Endothelial cell of umbilical vein (primary cell): ENCODE results near the gene HEYL. TPM values are rescaled to one million over a fixed set of nuclear protein-coding genes. Genes with fewer than 3 reads are reported as not detected.

Source experiments
- BruUV-seq: library from RNA; stranded (reverse); fragments of 400-500 nt; replicated peaks from 2 replicates; lab custom pipeline; 2021; lab: Mats Ljungman, UMichigan
- CTCF ChIA-PET: fragments of 300-600, 350-600 bp; sonication (Branson Sonifier 250); formaldehyde crosslinking; loops from one replicate; lab custom pipeline; 2021; ENCODE audit warnings: antibody characterized with exemption, inconsistent platforms; lab: Charles Lee
- POLR2A ChIA-PET: fragments of 300-600, 350-600 bp; sonication (Branson Sonifier 250); formaldehyde crosslinking; loops from one replicate; lab custom pipeline; 2021; ENCODE audit warnings: antibody characterized with exemption, inconsistent platforms; lab: Charles Lee
- DNase-seq: peaks from one replicate; pipeline ENCODE4 v3.0.0-alpha.2; 2011; ENCODE audit warnings: low read depth, low spot score
- FAIRE-seq: peaks from 2 replicates; lab custom pipeline; 2011; peaks lifted over from hg19 to GRCh38; lab: Jason Lieb, UNC
- H2AFZ ChIP-seq: 2 replicates; pipeline ENCODE4 v1.6.0; 2012; ENCODE audit warnings: low read depth, low read length, control low read depth, inconsistent platforms
- H3K27ac ChIP-seq: 2 replicates; pipeline ENCODE4 v1.5.1; 2011; ENCODE audit warnings: low read depth, mild to moderate bottlenecking, control low read depth, low read length, moderate library complexity; ENCODE audit not compliant: insufficient read depth
- H3K27me3 ChIP-seq, 2 experiments: 2 replicates each; pipeline versions ENCODE4 v1.6.0 to v1.6.1; 2011; ENCODE audit warnings: low read length in 2 of 2, mixed read lengths in 1 of 2; ENCODE audit not compliant: control insufficient read depth in 2 of 2, insufficient read depth in 2 of 2
- H3K36me3 ChIP-seq, 2 experiments: 2 replicates in 1 of 2; 3 replicates in 1 of 2; pipeline ENCODE4 v1.5.1; 2011; ENCODE audit warnings: low read length in 2 of 2, mild to moderate bottlenecking in 1 of 2, moderate library complexity in 1 of 2; ENCODE audit not compliant: control insufficient read depth in 2 of 2, insufficient read depth in 2 of 2; ENCODE audit errors: extremely low read depth in 1 of 2
- H3K4me1 ChIP-seq: 3 replicates; pipeline ENCODE4 v1.5.1; 2011; ENCODE audit warnings: mild to moderate bottlenecking, low read length; ENCODE audit not compliant: control insufficient read depth, insufficient read depth; ENCODE audit errors: extremely low read depth
- H3K4me2 ChIP-seq: 2 replicates; pipeline ENCODE4 v1.6.1; 2011; ENCODE audit warnings: low read length, control low read depth, mixed read lengths; ENCODE audit not compliant: insufficient read depth
- H3K4me3 ChIP-seq, 3 experiments: fragments of 200-600 bp in 1 of 3; sonication (generic), shearing (Covaris generic) in 1 of 3; replicated peaks in 1 of 3; 2 replicates each; pipeline ENCODE4 v1.5.1; 2011 to 2016; ENCODE audit warnings: control low read depth in 3 of 3, low read length in 3 of 3, mild to moderate bottlenecking in 2 of 3, inconsistent platforms in 1 of 3, low read depth in 1 of 3, moderate library complexity in 1 of 3; ENCODE audit not compliant: insufficient read depth in 1 of 3
- H3K79me2 ChIP-seq: 2 replicates; pipeline ENCODE4 v1.6.0; 2012; ENCODE audit warnings: low read length, inconsistent platforms; ENCODE audit not compliant: control insufficient read depth, insufficient read depth
- H3K9ac ChIP-seq: replicated peaks from 2 replicates; pipeline ENCODE3; 2011; ENCODE audit warnings: low read length, control low read depth; ENCODE audit not compliant: insufficient read depth; ENCODE audit errors: extremely low read depth
- H3K9me1 ChIP-seq: replicated peaks from 3 replicates; pipeline ENCODE4 v1.6.0; 2011; ENCODE audit warnings: mild to moderate bottlenecking, low read length; ENCODE audit not compliant: control insufficient read depth, insufficient read depth; ENCODE audit errors: extremely low read depth
- H3K9me3 ChIP-seq: replicated peaks from 2 replicates; pipeline ENCODE4 v1.5.1; 2012; ENCODE audit warnings: low read length, inconsistent platforms; ENCODE audit not compliant: control insufficient read depth, insufficient read depth
- H4K20me1 ChIP-seq: replicated peaks from 2 replicates; pipeline ENCODE3; 2011; ENCODE audit warnings: mild to moderate bottlenecking, low read length; ENCODE audit not compliant: control insufficient read depth, insufficient read depth; ENCODE audit errors: extremely low read depth
- CTCF ChIP-seq, 2 donors: IDR thresholded peaks; 1 replicate in 1 of 2; 2 replicates in 1 of 2; pipeline ENCODE4 v1.5.1; 2011; ENCODE audit warnings: low read length in 2 of 2, mild to moderate bottlenecking in 2 of 2, moderate library complexity in 2 of 2, control low read depth in 1 of 2, inconsistent platforms in 1 of 2, low read depth in 1 of 2; ENCODE audit not compliant: insufficient read depth in 1 of 2; ENCODE audit errors: extremely low read depth in 1 of 2
- EZH2 ChIP-seq: IDR thresholded peaks from 2 replicates; pipeline ENCODE4 v1.6.1; 2012; ENCODE audit warnings: borderline replicate concordance, low read depth, mild to moderate bottlenecking, moderate library complexity, low read length, inconsistent platforms; ENCODE audit not compliant: severe bottlenecking
- FOS ChIP-seq: IDR thresholded peaks from 2 replicates; pipeline ENCODE4 v1.6.1; 2011; ENCODE audit warnings: mild to moderate bottlenecking, low read length, moderate library complexity, borderline replicate concordance; ENCODE audit not compliant: insufficient read depth
- GATA2 ChIP-seq: IDR thresholded peaks from 2 replicates; pipeline ENCODE4 v1.7.0; 2011; ENCODE audit warnings: low read depth, mild to moderate bottlenecking, moderate library complexity, mixed read lengths, low read length; ENCODE audit not compliant: insufficient read length, insufficient read depth
- JUN ChIP-seq: IDR thresholded peaks from 2 replicates; pipeline ENCODE4 v1.6.1; 2011; ENCODE audit warnings: borderline replicate concordance, low read depth; ENCODE audit not compliant: insufficient read length, insufficient read depth
- MAX ChIP-seq: IDR thresholded peaks from 2 replicates; pipeline ENCODE4 v1.6.1; 2011; ENCODE audit not compliant: insufficient read depth, insufficient read length
- MYC ChIP-seq: IDR thresholded peaks from one replicate; pipeline ENCODE4 v1.6.1; 2011; ENCODE audit warnings: mild to moderate bottlenecking, low read depth, low read length
- POLR2A ChIP-seq: IDR thresholded peaks from 2 replicates; pipeline ENCODE4 v1.6.1; 2012; ENCODE audit warnings: low read depth, mild to moderate bottlenecking, control low read depth, low read length
- POLR2AphosphoS5 ChIP-seq: IDR thresholded peaks from 2 replicates; pipeline ENCODE4 v1.6.1; 2012; ENCODE audit warnings: low read depth, mild to moderate bottlenecking, control low read depth, low read length, moderate library complexity; ENCODE audit not compliant: insufficient read depth
- dilution Hi-C: fragments of 300-500 bp; cut with MboI; formaldehyde crosslinking; loops from one replicate; pipeline ENCODE4 v1.15.0; 2019; ENCODE audit warnings: low sequenced_read_pairs; ENCODE audit not compliant: extremely low pct_ligation_motif_present
- intact Hi-C: fragments of 100-400 bp; cut with micrococcal nuclease; formaldehyde crosslinking; loops from one replicate; pipeline ENCODE4 v1.10.0; 2022
- polyA plus RNA-seq, 4 experiments: library from polyadenylated mRNA; depleted of rRNA in 3 of 4; stranded (reverse) in 3 of 4; unstranded in 1 of 4; fragments of >200 nt; gene quantifications; 2 replicates each; pipeline versions ENCODE4 v1.2.1 to v1.2.3, GENCODE V29; 2011 to 2012; ENCODE audit warnings: missing spikeins in 1 of 4
- total RNA-seq: library from RNA; stranded (reverse); gene quantifications from 2 replicates; pipeline ENCODE4 v1.2.3, GENCODE V29; 2021

Gene HEYL
- total and polyA plus RNA-seq, 2 donors (not counting 3 experiments of a cell fraction or from before 2014, with no cell fraction given) = not detected

- DNase-seq = no peak
- H3K79me2 ChIP-seq = no peaks in the 10 kb centered on the region
- intact Hi-C loops (no loop called here), dilution Hi-C loops (no loop called here)
- no peaks in the 10 kb centered on the region for H3K9me1 ChIP-seq
- peaks cover 3 to 9% of the 10 kb centered on the region in 2 experiments for H3K27me3 ChIP-seq
- no TSS peak for BruUV-seq
- POLR2A ChIA-PET = no interaction called here
- FAIRE-seq = no peak
- H3K4me1 ChIP-seq = no peaks in the 10 kb centered on the region
- CTCF ChIA-PET = interaction anchor here (0.6 to 9.7 kb wide), 8 partner anchors 10 to 561 kb away, joined by 3 to 440 read pairs (median 7); partner anchors contain the start of gene NT5C1A
- no peak overlapping the region for H3K4me2 ChIP-seq
- H2AFZ ChIP-seq = no peak overlapping the region
- no peaks in the 10 kb centered on the region for H4K20me1 ChIP-seq
- no peaks in the 10 kb centered on the region for H3K9me3 ChIP-seq
- H3K36me3 ChIP-seq = no peaks in the 10 kb centered on the region
- H3K27ac ChIP-seq = no peak overlapping the region
- no peak overlapping the region for H3K9ac ChIP-seq
- TF ChIP-seq POLR2AphosphoS5 (no peak), JUN (no peak), MYC (no peak), GATA2 (no peak), POLR2A (no peak), FOS (no peak), EZH2 (no peak), CTCF (IDR thresholded peaks at IDR 0.05; ENCODE audit: extremely low read depth in 1 of 2, insufficient read depth in 1 of 2, low read depth in 1 of 2, low read length in 2 of 2) (no peak), MAX (no peak)
- H3K4me3 ChIP-seq = no peak overlapping the region
These were observed 20.1 kb upstream of the HEYL start for GRCh38 chr1:39659538-39659937.
